Stimulated activated naive B cell treated with anti-CD40 and anti-IgM and Interleukin-4, amounts not matched to agents 10 μg/mL and 1 μg/mL and 100 μg/mL, for 72 hours (primary cell): ENCODE results near the gene FNDC10.

ENCODE experiments used
- ATAC-seq, 2 donors: fragments of 150-1000 bp; cut with Tn5 transposase; replicated peaks; 2 replicates each; pipeline ENCODE4 v1.10.0; 2021; ENCODE audit warnings: moderate library complexity in 1 of 2
- DNase-seq: peaks from one replicate; pipeline ENCODE4 v3.0.0; 2021
- H3K27ac Mint-ChIP-seq: one replicate; pipeline ENCODE4 v1.8.0; 2022; ENCODE audit warnings: mild to moderate bottlenecking, mixed read lengths
- H3K27me3 Mint-ChIP-seq, 2 donors: one replicate each; pipeline ENCODE4 v1.8.0; 2022; ENCODE audit warnings: mixed read lengths in 2 of 2
- H3K36me3 Mint-ChIP-seq, 2 donors: one replicate each; pipeline ENCODE4 v1.8.0; 2022; ENCODE audit warnings: mixed read lengths in 2 of 2, mild to moderate bottlenecking in 1 of 2
- H3K4me1 Mint-ChIP-seq, 2 donors: one replicate each; pipeline ENCODE4 v1.8.0; 2022; ENCODE audit warnings: mixed read lengths in 2 of 2, mild to moderate bottlenecking in 1 of 2
- H3K4me3 Mint-ChIP-seq, 2 donors: one replicate each; pipeline ENCODE4 v1.8.0; 2022; ENCODE audit warnings: mild to moderate bottlenecking in 2 of 2, mixed read lengths in 2 of 2, moderate library complexity in 1 of 2
- H3K9me3 Mint-ChIP-seq, 2 donors: one replicate each; pipeline ENCODE4 v1.8.0; 2022; ENCODE audit warnings: mixed read lengths in 2 of 2, mild to moderate bottlenecking in 1 of 2

FNDC10 gene

DNA sequence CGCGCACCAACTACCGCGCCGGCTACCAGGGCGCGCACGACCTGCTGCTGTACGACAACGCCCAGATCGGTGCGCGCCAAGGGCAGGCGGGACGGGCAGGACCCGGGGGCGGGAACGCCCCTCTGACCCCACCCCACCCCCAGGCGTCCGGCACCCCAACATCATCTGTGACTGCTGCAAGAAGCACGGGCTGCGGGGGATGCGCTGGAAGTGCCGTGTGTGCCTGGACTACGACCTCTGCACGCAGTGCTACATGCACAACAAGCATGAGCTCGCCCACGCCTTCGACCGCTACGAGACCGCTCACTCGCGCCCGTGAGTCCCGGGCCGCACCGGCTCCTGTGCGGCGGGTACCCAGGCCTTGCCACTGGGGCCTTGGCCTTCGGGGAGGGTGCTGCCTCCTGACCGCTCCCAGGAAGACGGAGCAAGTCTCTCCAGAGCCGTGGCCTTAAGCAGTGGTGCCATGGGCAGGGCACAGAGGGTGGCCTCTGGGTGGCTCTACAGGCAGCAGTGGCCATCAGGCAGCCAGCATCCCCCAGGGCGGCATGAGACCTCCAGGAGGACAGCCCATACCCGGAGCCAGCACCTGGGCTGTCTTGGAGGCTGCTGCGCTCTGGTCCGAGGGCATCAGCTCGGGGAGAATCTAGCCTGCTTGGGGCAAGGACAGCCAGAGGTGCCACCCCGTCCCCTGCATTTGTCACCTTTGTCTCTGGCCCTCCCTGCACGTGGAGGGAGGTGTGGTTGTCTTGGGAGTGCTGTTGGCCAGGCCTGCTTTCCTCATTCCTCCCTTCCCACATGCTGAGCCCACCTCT, 23.9 kb upstream of the FNDC10 start:
- H3K4me3 Mint-ChIP-seq, result no peak overlapping the region
- no peak for ATAC-seq

DNA sequence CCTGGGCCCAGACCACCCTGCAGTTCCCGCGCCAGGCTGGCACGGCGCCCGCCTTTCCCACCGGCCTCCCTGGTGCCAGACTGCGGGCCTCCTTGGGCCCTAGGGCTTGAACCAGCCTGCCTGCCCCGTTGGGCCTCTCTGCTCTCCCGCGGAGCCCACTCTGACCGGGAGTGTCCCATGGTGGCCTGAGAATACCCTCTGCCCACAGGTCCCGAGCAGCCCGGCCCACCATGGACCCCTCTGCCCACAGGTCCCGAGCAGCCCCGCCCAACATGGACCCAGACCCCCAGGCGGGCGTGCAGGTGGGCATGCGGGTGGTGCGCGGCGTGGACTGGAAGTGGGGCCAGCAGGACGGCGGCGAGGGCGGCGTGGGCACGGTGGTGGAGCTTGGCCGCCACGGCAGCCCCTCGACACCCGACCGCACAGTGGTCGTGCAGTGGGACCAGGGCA, 23.3 kb upstream of the FNDC10 start:
- H3K4me1 Mint-ChIP-seq, result peaks cover 3 to 4% of the 10 kb centered on the region in 2 donors
- DNase-seq (no peak), ATAC-seq (no peak)
- no peak overlapping the region for H3K27ac Mint-ChIP-seq
- H3K27me3 Mint-ChIP-seq, result no peaks in the 10 kb centered on the region
- H3K9me3 Mint-ChIP-seq, result no peaks in the 10 kb centered on the region
- H3K36me3 Mint-ChIP-seq, result peaks cover 6 to 10% of the 10 kb centered on the region in 2 donors
- no peak overlapping the region for H3K4me3 Mint-ChIP-seq

More for the DNA sequence above, 23.9 kb upstream of the FNDC10 start:
- Mint-ChIP-seq H3K27me3 (no peaks in the 10 kb centered on the region), H3K27ac (no peak overlapping the region), H3K36me3 (peaks cover 4 to 8% of the 10 kb centered on the region in 2 donors), H3K4me1 (peaks cover 3 to 4% of the 10 kb centered on the region in 2 donors), H3K9me3 (no peaks in the 10 kb centered on the region)
- no peak for DNase-seq

DNA sequence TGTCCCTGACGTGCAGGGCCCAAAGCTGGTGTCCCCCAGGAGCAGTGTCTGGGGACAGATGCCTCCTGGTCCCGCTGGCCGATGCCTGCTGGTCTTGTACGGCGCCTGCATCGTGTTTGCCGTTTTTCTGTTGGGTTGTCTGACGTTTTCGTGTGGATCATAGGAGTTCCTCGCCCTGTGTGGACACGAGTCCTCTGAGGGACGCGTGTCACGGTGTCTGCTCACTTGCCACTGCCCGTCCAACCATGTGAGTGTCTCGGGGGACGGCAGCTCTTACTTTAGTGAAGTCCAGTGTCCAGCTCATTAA, 22.8 kb upstream of the FNDC10 start:
- Mint-ChIP-seq H3K36me3 (peaks cover 6 to 10% of the 10 kb centered on the region in 2 donors), H3K4me1 (peaks cover 3 to 4% of the 10 kb centered on the region in 2 donors), H3K4me3 (no peak overlapping the region), H3K9me3 (no peaks in the 10 kb centered on the region), H3K27ac (no peak overlapping the region), H3K27me3 (no peaks in the 10 kb centered on the region)
- ATAC-seq (no peak), DNase-seq (no peak)

DNA sequence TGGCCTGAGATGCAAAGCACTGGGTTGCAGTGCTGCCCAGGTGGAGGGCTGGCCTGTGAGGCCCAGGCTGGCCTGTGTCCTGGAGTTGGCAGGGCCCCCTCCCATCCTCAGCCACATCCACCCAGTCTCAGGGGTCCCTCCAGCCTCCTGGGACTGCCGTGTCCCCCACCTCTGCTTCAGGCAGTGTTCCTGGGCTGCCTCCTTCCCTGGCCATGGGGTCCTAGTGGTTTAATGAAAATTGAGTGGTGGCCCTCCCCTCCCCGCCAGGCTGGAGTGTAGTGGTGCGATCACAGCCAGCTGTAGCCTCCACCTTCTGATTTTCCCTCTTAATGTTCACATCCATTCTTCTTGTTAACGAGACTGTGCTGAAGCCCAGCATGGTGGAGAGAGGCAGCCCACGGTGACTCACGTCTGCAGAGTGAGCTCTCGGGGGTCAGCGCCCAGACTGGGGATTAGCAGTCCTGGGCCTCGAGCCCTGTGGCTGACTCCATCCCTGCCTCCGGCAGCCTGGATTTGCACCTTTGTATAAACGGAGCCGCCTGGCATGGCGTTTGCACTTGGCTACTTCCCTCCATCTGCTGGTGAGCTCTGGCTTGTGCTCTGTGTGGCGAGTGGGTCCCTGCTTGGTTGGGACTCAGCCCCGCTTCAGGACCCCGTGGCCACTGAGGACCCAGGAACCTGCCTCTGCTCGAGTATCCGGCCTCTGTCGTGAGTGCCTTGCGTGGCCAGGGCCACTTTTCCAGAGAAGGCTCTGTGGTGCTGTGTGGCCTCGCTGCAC, 22.3 kb upstream of the FNDC10 start:
- DNase-seq, result no peak
- peaks cover 6 to 10% of the 10 kb centered on the region in 2 donors for H3K36me3 Mint-ChIP-seq
- H3K27me3 Mint-ChIP-seq, result no peaks in the 10 kb centered on the region
- ATAC-seq, result no peak
- no peak overlapping the region for H3K27ac Mint-ChIP-seq
- H3K9me3 Mint-ChIP-seq, result no peaks in the 10 kb centered on the region
- H3K4me3 Mint-ChIP-seq, result no peak overlapping the region
- peaks cover 4 to 8% of the 10 kb centered on the region in 2 donors for H3K4me1 Mint-ChIP-seq

DNA sequence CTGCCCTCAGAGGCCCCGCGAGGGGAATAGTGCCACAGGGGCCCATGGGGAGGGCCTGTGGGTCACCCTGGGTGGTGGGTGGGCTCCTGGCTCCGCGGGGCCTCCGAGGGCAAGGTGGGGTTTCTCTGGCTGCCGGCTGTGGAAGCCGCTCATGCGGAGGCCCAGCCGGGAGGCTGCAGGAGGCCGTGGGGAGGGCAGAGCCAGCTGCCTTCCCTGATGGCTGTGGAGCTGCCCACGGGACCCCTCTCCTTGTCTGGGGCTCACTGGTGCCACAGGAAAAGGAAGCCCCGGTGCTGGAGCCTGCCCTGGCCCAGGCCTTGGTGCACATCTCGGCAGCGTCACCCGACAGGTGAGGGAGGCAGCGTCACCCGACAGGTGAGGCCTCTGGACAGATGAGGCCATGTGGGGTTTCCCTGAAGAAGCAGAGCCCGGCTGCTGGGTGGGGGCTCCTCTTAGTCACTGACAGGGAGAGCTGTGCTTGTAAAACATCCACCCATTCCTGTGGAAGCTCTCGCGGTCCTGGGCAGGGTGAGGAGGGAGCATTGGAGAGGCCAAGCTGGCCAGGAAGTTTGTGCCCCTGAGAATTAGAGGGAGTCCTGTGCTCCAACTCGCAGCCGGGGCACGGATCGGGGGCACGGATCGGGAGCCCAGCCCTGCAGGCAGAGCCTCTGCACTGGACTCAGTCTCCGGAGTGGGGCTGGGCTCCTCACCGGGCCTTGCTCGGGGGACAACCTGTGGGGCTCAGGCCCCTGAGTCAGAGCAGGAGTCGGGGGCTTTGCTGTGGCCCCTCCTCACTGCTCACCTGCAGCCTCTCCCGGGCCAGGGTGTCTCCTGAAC, 21.5 kb upstream of the FNDC10 start:
- Mint-ChIP-seq H3K4me3 (no peak overlapping the region), H3K9me3 (no peaks in the 10 kb centered on the region), H3K27me3 (no peaks in the 10 kb centered on the region), H3K27ac (no peak overlapping the region), H3K36me3 (peaks cover 6 to 10% of the 10 kb centered on the region in 2 donors), H3K4me1 (peaks cover 8 to 11% of the 10 kb centered on the region in 2 donors)
- DNase-seq, result no peak
- ATAC-seq, result no peak

DNA sequence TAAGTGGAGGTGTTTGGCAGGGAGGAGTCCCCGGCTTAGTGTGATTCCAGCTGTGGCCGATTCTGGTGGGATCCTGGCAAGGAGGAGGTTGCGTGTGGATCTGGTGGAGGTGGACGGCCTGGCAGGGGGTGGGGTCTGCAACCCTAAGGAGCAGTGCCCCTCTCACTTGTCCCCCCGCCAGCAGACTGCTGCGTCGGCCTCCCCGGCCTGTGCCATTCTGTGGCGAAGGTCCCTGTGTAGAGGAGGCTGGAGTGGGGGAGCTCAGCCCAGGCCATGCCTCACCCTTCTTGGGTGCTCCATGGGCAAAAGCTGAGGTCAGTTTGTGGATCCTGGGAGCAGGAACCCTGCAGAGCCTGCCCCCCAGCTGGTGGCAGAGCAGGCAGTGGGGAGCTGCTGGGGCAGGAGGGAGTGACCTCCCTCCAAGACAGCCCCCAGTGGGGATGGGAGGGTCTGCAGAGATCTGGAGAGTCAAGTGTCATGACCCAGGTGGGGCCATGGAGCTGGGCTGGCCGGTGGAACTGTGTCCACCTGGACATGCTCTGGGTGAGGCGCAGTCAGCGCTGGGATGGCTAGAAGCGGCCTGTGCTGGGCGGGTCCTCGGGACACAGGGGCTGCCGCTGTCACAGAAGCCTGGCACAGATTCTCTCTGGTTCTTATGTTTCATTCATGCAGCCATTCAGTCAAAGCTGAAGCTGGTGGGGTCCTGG, 20.7 kb upstream of the FNDC10 start:
- H3K36me3 Mint-ChIP-seq, result peaks cover 6 to 10% of the 10 kb centered on the region in 2 donors
- DNase-seq (no peak), ATAC-seq (no peak)
- H3K4me1 Mint-ChIP-seq, result peaks cover 8 to 11% of the 10 kb centered on the region in 2 donors
- no peaks in the 10 kb centered on the region for H3K27me3 Mint-ChIP-seq
- no peak overlapping the region for H3K27ac Mint-ChIP-seq
- no peak overlapping the region for H3K4me3 Mint-ChIP-seq
- H3K9me3 Mint-ChIP-seq, result no peaks in the 10 kb centered on the region

DNA sequence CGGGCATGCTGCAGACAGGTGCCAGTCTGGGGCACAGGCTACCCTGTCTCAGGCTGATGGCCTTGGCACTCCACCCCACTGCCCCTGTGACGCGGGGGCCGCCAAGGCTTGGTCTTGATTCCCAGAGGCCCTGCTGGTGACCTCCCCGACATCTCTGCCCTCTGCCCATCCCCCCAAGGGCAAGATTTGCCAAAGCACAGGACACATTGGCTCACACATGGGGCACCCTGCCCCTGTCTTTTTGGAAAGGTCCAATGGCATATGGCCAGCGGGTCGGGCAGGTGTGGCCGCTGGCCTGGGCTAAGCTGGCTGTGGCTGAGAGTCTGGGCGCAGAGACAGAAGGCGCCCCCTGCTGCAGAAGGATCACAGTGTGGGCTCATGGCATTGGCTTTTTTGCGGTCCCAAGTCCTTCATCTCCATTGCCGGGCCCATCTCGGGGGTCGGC, 20.0 kb upstream of the FNDC10 start:
- DNase-seq (no peak), ATAC-seq (no peak)
- Mint-ChIP-seq H3K4me3 (no peak overlapping the region), H3K4me1 (peaks cover 8 to 11% of the 10 kb centered on the region in 2 donors), H3K9me3 (no peaks in the 10 kb centered on the region), H3K27me3 (no peaks in the 10 kb centered on the region), H3K36me3 (peaks cover 6 to 10% of the 10 kb centered on the region in 2 donors), H3K27ac (no peak overlapping the region)

DNA sequence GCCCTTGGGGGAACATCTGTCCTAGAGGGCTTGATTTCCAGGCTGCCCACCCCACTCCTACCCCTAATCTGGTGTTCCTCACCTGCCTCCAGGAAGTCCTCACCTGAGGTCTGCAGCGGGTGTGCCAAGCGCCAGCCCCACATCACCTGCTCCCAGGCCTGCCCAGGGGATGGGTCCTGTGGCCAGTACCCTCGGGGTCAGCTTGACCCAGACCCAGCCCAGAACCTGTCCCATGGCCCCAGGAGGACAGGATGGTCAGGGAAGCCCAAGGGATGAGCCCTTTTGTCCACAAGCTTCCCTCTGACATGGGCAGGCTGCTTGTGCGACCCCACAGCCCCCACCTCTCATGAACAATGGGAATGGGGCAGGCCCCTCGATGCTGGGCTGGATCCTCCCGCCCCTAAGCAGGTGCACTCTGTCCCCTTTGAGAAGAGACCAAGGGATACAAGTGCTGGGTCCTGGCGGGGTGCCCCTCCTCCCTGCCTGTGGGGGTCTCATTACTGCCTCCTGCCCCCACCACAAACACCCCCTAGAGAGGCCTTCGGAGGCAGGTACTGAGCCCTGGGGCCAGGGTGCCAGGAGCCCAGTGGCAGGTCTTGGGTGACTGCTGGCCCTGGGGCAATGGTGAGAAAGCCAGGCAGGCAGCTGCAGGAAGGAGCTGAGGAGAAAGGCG, 18.6 kb upstream of the FNDC10 start:
- Mint-ChIP-seq H3K36me3 (peaks cover 9 to 10% of the 10 kb centered on the region in 2 donors), H3K9me3 (no peaks in the 10 kb centered on the region), H3K27ac (peak overlapping the region; percentile 73), H3K4me3 (no peak overlapping the region), H3K27me3 (no peaks in the 10 kb centered on the region), H3K4me1 (peaks cover 20 to 22% of the 10 kb centered on the region in 2 donors)
- ATAC-seq, result no peak
- no peak for DNase-seq

DNA sequence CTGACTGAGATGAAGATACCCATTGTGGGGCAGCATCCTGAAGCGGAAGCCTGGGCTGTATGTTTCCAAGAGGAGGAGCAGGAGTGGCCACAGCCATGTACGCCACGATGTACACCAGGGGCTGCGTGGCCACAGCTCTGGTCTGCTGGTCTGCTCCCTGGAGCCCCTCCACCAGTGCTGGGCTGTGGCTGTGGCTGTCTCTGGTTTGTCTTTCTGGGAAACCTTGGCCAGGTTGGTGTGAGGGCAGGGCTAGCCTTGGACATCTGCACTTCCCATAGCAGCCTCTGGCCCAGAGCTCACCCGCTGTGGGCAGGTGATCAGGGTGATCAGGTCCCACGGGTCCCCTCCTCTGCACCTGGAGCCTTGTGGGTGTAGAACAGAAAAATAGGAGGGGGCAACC, 18.0 kb upstream of the FNDC10 start:
- ATAC-seq (no peak), DNase-seq (no peak)
- Mint-ChIP-seq H3K4me3 (no peak overlapping the region), H3K9me3 (no peaks in the 10 kb centered on the region), H3K27ac (no peak overlapping the region), H3K4me1 (peaks cover 21 to 24% of the 10 kb centered on the region in 2 donors), H3K36me3 (peaks cover 10 to 11% of the 10 kb centered on the region in 2 donors), H3K27me3 (no peaks in the 10 kb centered on the region)

DNA sequence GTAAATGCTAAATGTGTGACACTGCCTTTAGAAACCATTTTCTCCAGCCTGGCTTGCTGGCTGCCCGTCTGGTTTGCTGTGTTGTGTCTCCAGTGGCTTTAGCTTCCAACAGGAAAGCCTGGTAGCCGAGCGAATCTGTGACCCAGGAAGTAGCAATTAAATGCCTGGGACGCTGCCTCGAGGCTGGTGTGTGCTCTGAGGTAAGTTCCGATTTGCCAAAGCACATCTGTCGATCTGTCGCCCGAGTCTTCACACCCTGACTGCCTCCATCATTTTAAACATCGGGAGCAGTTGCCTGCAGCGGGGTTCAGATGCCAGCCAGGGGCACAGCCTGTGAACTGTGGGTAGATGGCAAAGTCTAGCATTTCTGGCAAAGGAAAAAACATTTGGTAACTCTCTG, 17.6 kb upstream of the FNDC10 start:
- H3K9me3 Mint-ChIP-seq, result no peaks in the 10 kb centered on the region
- no peaks in the 10 kb centered on the region for H3K27me3 Mint-ChIP-seq
- peaks cover 8 to 10% of the 10 kb centered on the region in 2 donors for H3K36me3 Mint-ChIP-seq
- H3K27ac Mint-ChIP-seq, result peak overlapping the region; percentile 25
- peak overlapping the region; percentile 78 to 82 for H3K4me3 Mint-ChIP-seq
- DNase-seq (no peak), ATAC-seq (no peak)
- peaks cover 18 to 24% of the 10 kb centered on the region in 2 donors for H3K4me1 Mint-ChIP-seq

DNA sequence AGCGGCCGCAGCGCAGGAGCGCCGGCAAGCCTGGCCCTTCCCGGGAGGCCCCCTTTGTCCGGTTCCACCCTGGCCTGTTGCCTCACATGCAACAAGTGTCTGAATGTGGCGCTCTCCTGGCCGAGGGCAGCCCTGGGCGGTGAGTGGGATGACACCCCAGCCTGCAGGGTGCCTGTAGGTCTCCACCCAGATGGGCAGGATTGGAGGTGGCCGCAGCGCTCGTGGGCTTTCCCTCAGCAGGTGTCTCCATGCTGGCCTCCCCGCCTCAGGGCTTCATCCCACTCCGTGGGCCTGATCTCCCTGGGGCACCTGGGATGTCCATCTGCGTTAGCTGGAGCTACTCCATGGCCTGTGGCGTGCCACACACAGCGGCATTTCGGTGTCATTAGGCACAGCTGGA, 16.9 kb upstream of the FNDC10 start:
- Mint-ChIP-seq H3K4me1 (peaks cover 18 to 24% of the 10 kb centered on the region in 2 donors), H3K4me3 (peak overlapping the region; percentile 78 to 82), H3K27ac (peak overlapping the region; percentile 5), H3K27me3 (no peaks in the 10 kb centered on the region), H3K9me3 (no peaks in the 10 kb centered on the region), H3K36me3 (peaks cover 10 to 12% of the 10 kb centered on the region in 2 donors)
- ATAC-seq, result no peak
- no peak for DNase-seq

DNA sequence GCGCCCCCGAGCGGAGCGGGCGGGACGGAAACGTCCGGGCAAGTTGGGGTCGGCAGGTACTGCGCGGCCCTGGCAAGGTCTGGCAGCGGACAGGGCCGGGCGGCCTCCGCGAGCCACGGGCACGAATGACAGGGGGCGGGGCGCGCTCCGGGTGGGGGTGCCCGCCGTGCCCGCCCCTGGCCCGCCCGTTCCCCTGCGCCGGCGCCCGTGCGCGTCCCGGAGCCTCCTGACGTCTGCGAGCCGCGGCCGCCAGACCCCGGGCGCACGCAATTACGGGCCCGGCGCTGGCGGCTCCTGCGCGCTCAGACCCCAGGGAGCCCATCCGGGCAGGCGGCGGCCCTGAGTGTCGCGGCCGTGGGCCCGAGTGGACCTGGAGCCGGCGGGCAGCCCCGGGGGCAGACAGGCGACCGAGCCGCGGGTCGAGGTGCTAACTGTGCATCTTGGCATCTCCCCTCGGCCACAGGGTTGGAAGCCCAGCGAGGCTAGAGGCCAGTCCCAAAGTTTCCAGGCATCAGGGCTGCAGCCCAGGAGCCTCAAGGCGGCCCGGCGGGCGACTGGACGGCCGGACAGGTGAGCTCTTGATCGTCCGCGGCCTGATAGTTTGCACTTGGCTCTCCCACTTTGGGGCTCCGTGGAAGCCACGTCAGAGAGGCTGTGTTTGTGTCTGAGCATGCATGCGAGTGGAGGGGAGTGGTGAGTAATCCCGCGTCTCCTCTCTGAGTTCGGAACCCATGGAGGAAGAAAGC, 16.3 kb upstream of the FNDC10 start:
- Mint-ChIP-seq H3K9me3 (no peaks in the 10 kb centered on the region), H3K36me3 (peaks cover 10 to 12% of the 10 kb centered on the region in 2 donors), H3K4me1 (peaks cover 18 to 24% of the 10 kb centered on the region in 2 donors), H3K27me3 (no peaks in the 10 kb centered on the region), H3K27ac (peak overlapping the region; percentile 81), H3K4me3 (peak overlapping the region; percentile 78 to 82)
- DNase-seq (no peak), ATAC-seq (peak; percentile 37 to 38)
